Hepatocyte (in vitro differentiated cells): Measurements from ENCODE around the gene COA8.

Experiments
- EZH2 ChIP-seq: fragments of 200-600 bp; sonication (generic); IDR thresholded peaks from 2 replicates; pipeline ENCODE4 v1.6.1; 2016; ENCODE audit warnings: antibody characterized with exemption, mild to moderate bottlenecking, borderline replicate concordance
- EZH2phosphoT487 ChIP-seq: fragments of 200-600 bp; sonication (generic); IDR thresholded peaks from one replicate; pipeline ENCODE4 v1.6.1; 2018; ENCODE audit warnings: antibody characterized with exemption, mild to moderate bottlenecking, low read depth, moderate library complexity; ENCODE audit not compliant: unreplicated experiment, severe bottlenecking
- TF ChIP-seq, protein P1 (sequence below): fragments of 200-600 bp; sonication (generic); IDR thresholded peaks from 2 replicates; pipeline ENCODE4 v1.5.1; 2016; ENCODE audit warnings: antibody characterized with exemption, mild to moderate bottlenecking; ENCODE audit not compliant: poor library complexity

DNA sequence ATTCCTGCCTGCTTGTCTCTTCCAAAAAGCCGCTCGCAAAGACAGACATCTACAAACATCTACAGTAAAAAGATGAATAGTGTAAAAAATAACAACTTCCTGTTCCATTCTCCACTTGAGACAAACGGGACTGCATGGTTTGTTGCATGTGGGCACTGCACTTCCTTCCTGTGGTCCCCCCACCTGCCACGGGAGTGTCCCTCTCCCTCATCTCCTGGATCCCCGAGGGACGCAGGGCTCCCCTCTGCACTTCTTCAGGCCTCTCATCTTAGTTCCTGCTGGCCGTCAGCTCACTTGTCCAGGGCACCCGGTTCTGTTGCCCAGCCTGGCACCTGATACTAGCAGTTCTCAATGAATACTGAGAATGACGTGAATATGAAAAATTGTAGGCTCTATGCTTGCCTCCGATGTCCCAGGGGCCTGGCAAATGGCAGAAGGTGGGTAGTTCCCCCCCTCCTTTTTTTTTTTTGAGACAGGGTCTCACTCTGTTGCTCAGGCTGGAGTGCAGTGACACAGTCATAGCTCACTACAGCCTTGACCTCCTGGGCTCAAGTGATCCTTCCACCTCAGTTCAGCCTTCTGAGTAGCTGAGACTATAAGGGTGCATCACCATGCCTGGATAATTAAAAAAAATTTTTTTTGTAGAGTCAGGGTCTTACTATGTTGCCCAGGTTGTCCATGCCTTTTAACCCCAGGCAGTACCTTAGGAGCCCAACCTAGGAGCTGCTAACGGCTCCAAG is 62.8 kb downstream of the COA8 start:
- TF ChIP-seq, protein P1, sequence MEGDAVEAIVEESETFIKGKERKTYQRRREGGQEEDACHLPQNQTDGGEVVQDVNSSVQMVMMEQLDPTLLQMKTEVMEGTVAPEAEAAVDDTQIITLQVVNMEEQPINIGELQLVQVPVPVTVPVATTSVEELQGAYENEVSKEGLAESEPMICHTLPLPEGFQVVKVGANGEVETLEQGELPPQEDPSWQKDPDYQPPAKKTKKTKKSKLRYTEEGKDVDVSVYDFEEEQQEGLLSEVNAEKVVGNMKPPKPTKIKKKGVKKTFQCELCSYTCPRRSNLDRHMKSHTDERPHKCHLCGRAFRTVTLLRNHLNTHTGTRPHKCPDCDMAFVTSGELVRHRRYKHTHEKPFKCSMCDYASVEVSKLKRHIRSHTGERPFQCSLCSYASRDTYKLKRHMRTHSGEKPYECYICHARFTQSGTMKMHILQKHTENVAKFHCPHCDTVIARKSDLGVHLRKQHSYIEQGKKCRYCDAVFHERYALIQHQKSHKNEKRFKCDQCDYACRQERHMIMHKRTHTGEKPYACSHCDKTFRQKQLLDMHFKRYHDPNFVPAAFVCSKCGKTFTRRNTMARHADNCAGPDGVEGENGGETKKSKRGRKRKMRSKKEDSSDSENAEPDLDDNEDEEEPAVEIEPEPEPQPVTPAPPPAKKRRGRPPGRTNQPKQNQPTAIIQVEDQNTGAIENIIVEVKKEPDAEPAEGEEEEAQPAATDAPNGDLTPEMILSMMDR = no peak
- TF ChIP-seq EZH2phosphoT487 (no peak), EZH2 (no peak)
